ENCODE results near the gene PXMP2.

Gene PXMP2

GRCh38 chr12:132711080-132711843 is 23.9 kb downstream of the PXMP2 start:
- peaks cover 54% of the 10 kb centered on the region for H3K79me2 ChIP-seq (ENCODE audit: insufficient read depth, low read length)
- peak overlapping the region; percentile 77 for H3K27ac ChIP-seq (ENCODE audit: low read depth, low read length)
- TF ChIP-seq CTCF (IDR thresholded peaks at IDR 0.05; ENCODE audit: insufficient read depth, low read length, poor library complexity, severe bottlenecking) (no peak), EZH2phosphoT487 (conservative IDR thresholded peaks at IDR 0.05; ENCODE audit: low read length) (no peak)

GRCh38 chr12:132713123-132713522 is 25.7 kb downstream of the PXMP2 start:
- Histone ChIP-seq H3K9ac (ENCODE audit: low read length) (no peak overlapping the region), H3F3A (ENCODE audit: insufficient read depth) (peaks cover 14% of the 10 kb centered on the region; the same call in 1 of the 2 replicates), H3K9me3 (ENCODE audit: insufficient read depth, low read length) (no peaks in the 10 kb centered on the region), H3K36me3 (ENCODE audit: low read length) (0 out of 2 replicates have a peak, but pooled peaks cover 8% of the 10 kb centered on the region), H3K4me3 (ENCODE audit: insufficient read depth, low read length, poor library complexity, severe bottlenecking) (no peak overlapping the region), H3K4me2 (ENCODE audit: low read depth, low read length, poor library complexity, severe bottlenecking) (no peak overlapping the region), H3K79me2 (ENCODE audit: insufficient read depth, low read length) (peaks cover 54% of the 10 kb centered on the region), H2AFZ (ENCODE audit: low read depth, low read length, severe bottlenecking) (no peak overlapping the region), H3K27me3 (ENCODE audit: low read length) (no peaks in the 10 kb centered on the region), H3K9me2 (replicated peaks; ENCODE audit: insufficient read depth, low read length) (no peaks in the 10 kb centered on the region), H3K27ac (ENCODE audit: low read depth, low read length) (no peak overlapping the region), H4K20me1 (ENCODE audit: low read depth, low read length) (no peaks in the 10 kb centered on the region)
- TF ChIP-seq EZH2phosphoT487 (conservative IDR thresholded peaks at IDR 0.05; ENCODE audit: low read length) (no peak), CTCF (IDR thresholded peaks at IDR 0.05; ENCODE audit: insufficient read depth, low read length, poor library complexity, severe bottlenecking) (no peak)

More at GRCh38 chr12:132711080-132711843, 23.9 kb downstream of the PXMP2 start:
- H2AFZ ChIP-seq (ENCODE audit: low read depth, low read length, severe bottlenecking): no peak overlapping the region
- H3K27me3 ChIP-seq (ENCODE audit: low read length): no peaks in the 10 kb centered on the region
- H3K9me2 ChIP-seq (replicated peaks; ENCODE audit: insufficient read depth, low read length): no peaks in the 10 kb centered on the region
- H3K36me3 ChIP-seq (ENCODE audit: low read length): no peaks in the 10 kb centered on the region
- H4K20me1 ChIP-seq (ENCODE audit: low read depth, low read length): no peaks in the 10 kb centered on the region
- no peaks in the 10 kb centered on the region for H3K9me3 ChIP-seq (ENCODE audit: insufficient read depth, low read length)
- H3F3A ChIP-seq (ENCODE audit: insufficient read depth): peaks cover 23% of the 10 kb centered on the region
- H3K9ac ChIP-seq (ENCODE audit: low read length): peak overlapping the region; percentile 88
- H3K4me3 ChIP-seq (ENCODE audit: insufficient read depth, low read length, poor library complexity, severe bottlenecking): peak overlapping the region; percentile 97
- peak overlapping the region; percentile 94 for H3K4me2 ChIP-seq (ENCODE audit: low read depth, low read length, poor library complexity, severe bottlenecking)

DNA sequence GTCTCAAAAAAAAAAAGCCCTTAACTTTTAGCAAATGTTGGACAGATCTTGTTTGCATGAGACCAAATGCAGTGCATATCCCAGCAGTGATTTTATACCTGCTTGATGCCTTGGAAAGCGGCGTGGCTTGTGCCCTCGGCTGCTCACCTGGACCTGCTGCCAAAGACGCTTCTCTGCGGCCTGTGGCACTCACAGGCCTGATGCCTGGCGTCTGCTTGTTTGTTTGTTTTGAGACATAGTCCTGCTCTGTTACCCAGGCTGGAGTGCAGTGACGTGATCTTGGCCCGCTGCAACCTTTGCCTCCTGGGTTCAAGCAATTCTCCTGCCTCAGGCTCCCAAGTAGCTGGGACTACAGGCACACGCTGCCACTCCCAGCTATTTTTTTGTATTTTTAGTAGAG is 28.5 kb downstream of the PXMP2 start:
- TF ChIP-seq EZH2phosphoT487 (conservative IDR thresholded peaks at IDR 0.05; ENCODE audit: low read length) (no peak), CTCF (IDR thresholded peaks at IDR 0.05; ENCODE audit: insufficient read depth, low read length, poor library complexity, severe bottlenecking) (no peak)
- Histone ChIP-seq H3K36me3 (ENCODE audit: low read length) (0 out of 2 replicates have a peak, but pooled peaks cover 8% of the 10 kb centered on the region), H3K9me2 (replicated peaks; ENCODE audit: insufficient read depth, low read length) (no peaks in the 10 kb centered on the region), H2AFZ (ENCODE audit: low read depth, low read length, severe bottlenecking) (no peak overlapping the region), H4K20me1 (ENCODE audit: low read depth, low read length) (no peaks in the 10 kb centered on the region), H3K9ac (ENCODE audit: low read length) (no peak overlapping the region), H3K4me3 (ENCODE audit: insufficient read depth, low read length, poor library complexity, severe bottlenecking) (no peak overlapping the region), H3K27ac (ENCODE audit: low read depth, low read length) (no peak overlapping the region), H3K27me3 (ENCODE audit: low read length) (no peaks in the 10 kb centered on the region), H3K9me3 (ENCODE audit: insufficient read depth, low read length) (no peaks in the 10 kb centered on the region), H3K79me2 (ENCODE audit: insufficient read depth, low read length) (peaks cover 42% of the 10 kb centered on the region), H3F3A (ENCODE audit: insufficient read depth) (peaks cover 4% of the 10 kb centered on the region; the same call in 1 of the 2 replicates), H3K4me2 (ENCODE audit: low read depth, low read length, poor library complexity, severe bottlenecking) (no peak overlapping the region)

All from SU-DHL-6 (cell line).